HG02970 (cell line): ENCODE data around the gene PPP1R3G.

Source experiments
- ATAC-seq: cut with Tn5 transposase; IDR thresholded peaks from one replicate; pipeline ENCODE4 v1.9.1; 2021; ENCODE audit warnings: mild to moderate bottlenecking, moderate library complexity, moderate number of reproducible peaks; ENCODE audit not compliant: unreplicated experiment, low FRiP score

The PPP1R3G gene

DNA sequence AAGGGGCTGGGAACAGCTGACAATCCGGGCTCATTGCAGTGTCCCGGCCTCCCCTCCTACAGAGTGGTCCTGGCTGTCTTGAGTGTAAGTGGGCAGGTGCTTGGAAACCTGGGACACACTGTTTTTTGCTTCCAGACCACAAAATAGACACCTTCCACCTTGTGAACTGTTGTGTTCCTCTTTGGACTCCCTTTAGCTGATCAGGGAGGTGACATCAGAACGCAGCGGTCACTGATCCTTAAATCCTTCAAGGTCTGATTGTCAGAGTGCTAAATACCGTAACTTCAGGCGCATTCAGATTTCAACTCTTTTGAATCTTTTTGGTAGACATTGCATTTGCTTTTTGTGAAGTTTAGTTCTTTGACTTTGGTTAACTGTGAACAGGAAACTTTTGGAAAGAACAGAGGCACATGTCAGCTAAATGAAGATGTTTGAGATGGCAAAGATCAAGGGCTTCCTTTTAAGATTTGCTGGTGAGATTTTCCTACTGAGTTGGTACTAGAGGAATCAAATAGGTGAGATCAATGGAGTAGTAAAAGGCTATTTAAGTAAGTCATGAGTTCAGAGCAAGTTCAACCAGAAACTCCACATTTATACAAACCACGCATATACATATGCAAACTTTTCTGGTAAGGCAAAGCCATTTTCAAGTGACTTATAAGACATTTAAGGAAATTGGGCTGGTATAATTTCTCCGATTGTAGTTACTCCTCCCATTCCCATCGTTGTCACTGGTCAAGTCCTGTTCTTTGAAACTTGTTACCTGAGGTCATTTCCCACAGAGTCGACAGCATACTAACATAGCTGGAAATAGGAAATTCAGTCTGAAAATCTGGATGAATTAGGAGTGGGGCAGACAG is 6.3 kb downstream of the PPP1R3G start:
- ATAC-seq: no peak

DNA sequence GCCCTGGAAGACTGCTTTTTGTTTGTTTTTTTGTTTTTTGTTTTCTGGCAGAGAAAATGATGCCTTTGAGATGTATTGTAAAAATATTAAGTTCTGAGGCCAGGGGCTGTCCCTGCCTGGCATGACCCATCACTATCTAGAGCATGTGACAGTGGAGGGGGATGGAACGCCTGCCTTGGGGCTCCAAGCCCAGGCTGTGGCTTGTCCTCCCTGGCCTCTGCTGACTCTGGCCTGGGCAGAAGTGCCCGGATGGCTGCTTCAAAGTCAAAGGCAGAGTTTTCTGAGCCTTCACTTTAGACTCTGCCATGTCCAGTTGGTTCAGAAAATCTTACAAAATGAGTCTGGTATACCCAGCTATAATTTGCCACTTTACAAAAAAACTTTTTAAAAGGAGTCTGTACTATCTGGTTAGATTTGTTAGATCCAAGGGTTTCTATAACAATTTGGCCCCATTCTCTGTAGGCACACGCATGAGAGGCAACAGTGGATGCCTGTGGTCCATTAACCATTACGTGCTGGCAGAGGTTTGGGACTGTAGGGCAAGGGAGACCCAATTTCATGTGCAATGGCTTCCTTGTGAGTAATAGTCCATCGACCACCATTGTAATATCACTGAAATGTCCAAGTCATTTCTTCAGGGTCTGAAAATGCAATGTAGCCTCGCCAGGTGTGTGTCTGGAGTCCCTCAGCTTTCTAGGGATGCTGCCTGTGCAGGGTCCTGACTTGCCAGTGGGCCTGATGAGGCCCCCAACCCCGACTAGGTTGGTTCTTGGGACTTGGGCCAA is 8.3 kb downstream of the PPP1R3G start:
- no peak for ATAC-seq

- ATAC-seq: no peak
These were observed 9.2 kb downstream of the PPP1R3G start for GRCh38 chr6:5094327-5094726.

DNA sequence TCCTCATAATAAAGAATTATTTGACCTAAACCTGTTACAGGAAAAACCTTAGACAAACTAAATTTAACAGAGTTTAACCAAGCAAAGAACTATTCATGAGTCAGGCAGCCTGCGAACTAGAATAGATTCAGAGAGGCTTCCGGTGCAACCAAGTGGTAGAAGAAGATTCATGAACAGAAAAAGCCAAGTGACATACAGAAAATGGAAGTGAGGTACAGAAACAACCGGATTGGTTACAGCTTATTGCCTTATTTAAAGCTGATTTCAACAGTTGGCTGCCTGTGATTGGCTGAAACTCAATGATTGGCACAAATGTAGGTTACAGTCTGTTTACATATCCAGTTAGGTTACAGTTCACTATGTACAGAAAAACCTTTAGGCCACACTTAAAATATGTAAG is 10.1 kb downstream of the PPP1R3G start:
- peak; percentile 47 for ATAC-seq

- ATAC-seq: no peak
These were observed 11.3 kb downstream of the PPP1R3G start for GRCh38 chr6:5096482-5096881.

DNA sequence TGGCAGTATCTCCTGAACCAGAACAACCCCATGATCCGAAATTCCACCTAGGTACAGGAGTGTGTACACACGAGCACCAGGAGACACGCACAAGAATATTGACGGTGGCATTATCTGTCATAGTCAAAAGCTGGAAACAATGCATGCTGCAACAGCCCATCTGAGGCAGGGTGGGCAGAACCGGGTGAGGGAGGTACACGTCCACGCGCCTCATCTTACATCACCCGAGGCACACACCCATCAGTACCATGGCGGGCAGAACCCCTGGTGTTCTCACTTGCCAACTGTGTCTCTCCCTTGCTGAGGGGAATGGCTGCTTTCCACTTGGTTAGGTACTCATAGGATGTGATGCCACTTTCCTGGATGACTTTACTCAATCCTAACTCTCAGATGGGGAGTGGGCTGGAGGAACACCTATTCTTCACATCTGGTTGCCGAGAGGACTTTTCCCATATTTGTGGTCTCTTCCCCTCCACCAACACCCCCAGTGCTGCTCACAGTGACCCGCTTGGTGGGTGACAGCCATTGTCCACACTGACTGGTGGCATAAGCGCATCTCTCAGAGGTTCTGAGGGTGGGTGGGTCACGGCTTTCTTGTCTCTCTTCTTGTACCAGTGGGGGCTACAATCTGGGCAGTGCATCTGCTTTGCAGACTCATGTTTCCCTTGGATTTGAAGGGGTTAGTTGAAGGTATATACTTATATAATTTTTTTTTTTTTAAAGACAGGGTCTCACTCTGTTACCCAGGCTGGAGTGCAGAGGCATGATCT is 13.5 kb downstream of the PPP1R3G start:
- no peak for ATAC-seq

- no peak for ATAC-seq
These were observed 14.4 kb downstream of the PPP1R3G start for GRCh38 chr6:5099537-5099936.

- ATAC-seq: no peak
These were observed 15.7 kb downstream of the PPP1R3G start for GRCh38 chr6:5100806-5101205.

DNA sequence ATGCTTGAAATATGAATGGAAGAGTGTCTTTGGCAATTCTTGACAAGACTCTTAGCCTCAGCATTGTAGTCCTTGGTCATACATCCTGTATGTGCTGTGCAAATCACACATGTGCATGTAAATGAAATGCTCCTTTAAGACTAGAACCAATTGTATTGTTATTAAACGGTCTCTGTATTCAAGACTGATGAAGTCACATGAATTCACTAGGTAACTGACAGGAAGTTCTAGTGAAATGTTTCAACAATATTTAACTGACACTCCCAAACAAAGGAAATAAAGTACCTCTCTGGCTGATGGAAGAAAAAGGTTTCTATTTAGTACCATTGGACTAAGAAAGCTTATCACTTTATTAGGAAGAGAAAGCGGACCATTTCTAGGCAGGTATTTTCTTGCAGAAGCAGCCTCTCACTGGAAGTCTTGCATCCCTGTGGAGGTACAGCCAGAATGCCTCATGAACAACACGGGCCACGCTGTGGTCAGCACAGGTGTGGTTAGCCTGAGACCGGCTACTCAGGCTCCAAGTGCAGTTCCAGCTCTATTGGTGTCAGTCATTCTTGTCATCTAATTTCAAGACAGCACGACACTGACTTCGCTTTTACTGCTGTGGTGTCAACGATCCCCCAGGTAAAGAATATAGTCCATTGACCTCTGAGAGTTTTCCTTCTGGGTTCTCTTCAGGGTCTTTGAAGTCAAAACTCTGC is 17.3 kb downstream of the PPP1R3G start:
- no peak for ATAC-seq

DNA sequence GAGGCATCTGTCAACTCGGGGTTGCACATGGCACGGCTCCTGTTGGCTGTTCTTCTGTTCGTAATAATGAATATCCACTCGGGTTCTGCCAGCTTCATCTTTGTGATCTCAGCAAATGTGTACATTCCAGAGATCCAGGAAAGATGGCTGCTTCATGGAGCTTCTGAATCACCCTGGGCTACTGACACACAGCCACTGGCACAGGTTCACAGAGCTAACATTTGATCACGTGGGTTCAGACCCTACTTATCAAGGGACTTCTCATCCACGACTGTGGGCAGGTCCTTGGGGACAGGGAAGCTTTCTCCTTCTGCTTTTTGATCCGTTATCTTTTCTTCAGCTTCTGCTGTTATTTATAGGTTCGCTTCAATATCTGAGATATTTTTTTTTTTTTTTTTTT is 18.1 kb downstream of the PPP1R3G start:
- ATAC-seq: no peak

DNA sequence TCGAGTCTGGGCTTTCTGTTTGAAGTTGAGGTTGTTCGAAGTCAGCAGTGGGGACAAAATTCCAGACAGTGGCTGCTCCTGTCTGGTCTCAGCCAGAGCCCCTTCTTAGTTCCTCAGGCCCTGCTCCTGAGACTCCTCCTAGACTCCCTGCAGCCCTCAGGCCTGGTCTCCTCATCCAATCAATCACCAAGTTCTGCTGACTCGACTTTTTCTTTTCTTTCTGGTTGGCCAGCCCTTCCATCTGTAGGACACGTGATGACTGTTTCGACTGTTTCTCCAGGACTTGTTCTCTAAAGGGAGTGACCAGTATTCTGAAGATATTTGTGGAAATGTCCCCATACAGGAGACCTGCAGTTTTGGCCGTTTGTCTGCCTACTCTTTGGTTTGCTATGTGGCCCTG is 19.5 kb downstream of the PPP1R3G start:
- ATAC-seq: no peak

- ATAC-seq: no peak
These were observed 20.0 kb downstream of the PPP1R3G start for GRCh38 chr6:5105146-5105545.

DNA sequence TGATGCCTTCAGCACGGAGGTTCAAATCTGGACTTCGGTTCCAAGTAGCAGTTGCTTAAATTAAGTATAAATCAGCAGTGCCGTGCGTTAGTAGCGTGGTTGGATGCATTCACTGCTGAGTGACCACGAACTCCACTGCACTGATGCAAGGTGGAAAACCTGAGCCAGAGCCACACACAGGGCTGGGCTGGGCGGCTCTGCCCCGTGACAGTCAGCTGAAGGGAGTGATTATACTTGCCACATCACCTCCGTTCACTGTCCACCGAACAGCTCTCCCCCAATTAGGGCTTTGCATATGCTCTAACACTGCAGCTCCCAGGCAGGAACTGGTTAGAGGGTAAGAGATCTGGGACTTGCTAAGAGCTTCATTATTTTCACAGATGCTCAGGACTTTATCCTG is 22.2 kb downstream of the PPP1R3G start:
- no peak for ATAC-seq

GRCh38 chr6:5108068-5108467 is 22.9 kb downstream of the PPP1R3G start:
- ATAC-seq: no peak

DNA sequence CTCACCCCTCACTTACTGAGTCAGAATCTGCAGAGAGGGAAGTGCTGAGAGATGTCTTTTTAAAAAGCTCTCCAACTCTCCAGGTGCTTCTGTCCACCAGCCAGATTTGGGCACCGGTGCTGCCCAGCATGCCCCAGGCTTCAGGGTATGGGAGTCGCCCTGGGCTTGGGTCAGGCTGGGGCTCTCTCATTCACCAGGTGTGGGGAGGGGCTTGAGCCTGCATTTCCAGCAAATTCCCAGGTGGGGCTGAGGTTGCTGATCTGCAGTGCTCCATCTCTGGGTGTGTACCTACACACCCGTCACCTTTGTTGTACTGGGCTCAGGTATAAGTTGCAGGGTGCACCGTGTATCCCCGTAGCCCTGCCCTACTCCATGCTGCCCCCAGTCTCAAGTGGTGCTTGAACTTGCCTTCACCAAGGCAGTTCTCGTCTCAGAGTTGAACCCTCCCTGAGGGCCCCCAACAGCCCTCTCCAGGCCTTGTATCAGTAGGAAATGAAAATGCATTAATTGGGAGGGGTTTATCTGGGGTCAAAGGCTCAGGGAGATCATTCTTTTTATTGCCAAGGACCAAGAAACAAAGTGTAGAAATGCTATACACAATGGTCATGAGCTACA is 23.5 kb downstream of the PPP1R3G start:
- no peak for ATAC-seq

- ATAC-seq: no peak
These were observed 24.3 kb downstream of the PPP1R3G start for GRCh38 chr6:5109436-5109835.

DNA sequence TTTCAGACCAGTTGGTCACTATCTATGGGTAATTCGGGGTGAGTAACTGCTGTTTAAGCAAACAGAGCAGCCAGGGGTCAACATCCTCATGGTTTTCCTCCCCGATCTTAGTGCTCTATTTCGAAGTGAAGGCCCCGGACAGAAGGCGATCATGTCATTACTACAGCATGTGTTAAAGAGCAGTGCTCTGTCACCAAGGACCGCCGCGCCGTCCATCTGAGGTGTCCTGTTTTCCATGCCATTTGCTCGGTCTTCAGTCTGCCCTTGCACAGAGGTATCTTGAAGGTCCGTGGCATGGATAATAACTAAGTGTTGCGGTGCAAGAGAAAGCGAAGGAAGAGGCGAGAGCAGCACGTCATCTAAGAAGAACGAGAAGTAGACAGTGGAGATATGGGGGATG is 25.1 kb downstream of the PPP1R3G start:
- ATAC-seq: no peak

DNA sequence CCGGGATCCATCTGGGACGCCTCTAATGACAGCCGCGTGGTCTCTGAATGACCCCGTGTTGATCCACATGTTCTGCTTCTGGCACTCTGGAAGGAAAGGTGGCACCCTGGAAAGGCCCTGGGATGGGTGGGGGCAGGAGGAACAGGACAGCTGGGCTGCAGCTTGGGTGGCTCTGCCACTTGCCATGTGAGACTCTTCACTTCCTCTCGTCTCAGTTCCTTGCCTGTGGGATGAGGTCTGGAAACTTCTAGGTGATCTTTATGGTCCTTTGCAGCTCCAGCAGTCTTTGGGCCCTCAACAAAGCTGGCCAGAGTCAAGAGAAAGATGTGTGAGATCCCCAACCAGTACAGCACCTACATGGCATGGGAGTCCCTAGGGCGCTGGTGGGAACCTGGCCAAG is 26.5 kb downstream of the PPP1R3G start:
- ATAC-seq: no peak

GRCh38 chr6:5112066-5112799 is 27.1 kb downstream of the PPP1R3G start:
- no peak for ATAC-seq
